AG09319 (cell line): ENCODE data around the gene USP28.
A peak's percentile ranks its signal among the peaks of the same experiment; 100 is the strongest.

ENCODE experiments used
- DNase-seq: peaks from one replicate; pipeline ENCODE4 v3.0.0-alpha.2; 2010; ENCODE audit warnings: low read depth; ENCODE audit errors: extremely low read depth
- CTCF ChIP-seq: IDR thresholded peaks from 2 replicates; pipeline ENCODE4 v1.5.1; 2011; ENCODE audit warnings: low read depth, mild to moderate bottlenecking, inconsistent platforms, low read length, moderate library complexity

USP28 gene

GRCh38 chr11:113817162-113817561, 58.2 kb downstream of the USP28 start:
- TF ChIP-seq CTCF: no peak
- no peak for DNase-seq

- DNase-seq: no peak
- TF ChIP-seq CTCF: no peak
Observed at GRCh38 chr11:113814181-113814580, 61.2 kb downstream of the USP28 start.

- DNase-seq: no peak
- no peak for TF ChIP-seq CTCF
Observed at GRCh38 chr11:113808931-113809330, 66.4 kb downstream of the USP28 start.

GRCh38 chr11:113806406-113806805, 69.0 kb downstream of the USP28 start:
- DNase-seq: no peak
- TF ChIP-seq CTCF: peak; percentile 38

- no peak for DNase-seq
- no peak for TF ChIP-seq CTCF
Observed at GRCh38 chr11:113805640-113806039, 69.7 kb downstream of the USP28 start.

- no peak for TF ChIP-seq CTCF
Observed at GRCh38 chr11:113802621-113803020, 72.8 kb downstream of the USP28 start.

GRCh38 chr11:113796663-113797259, 78.6 kb downstream of the USP28 start:
- peak; percentile 63 for TF ChIP-seq CTCF
- no peak for DNase-seq

More at GRCh38 chr11:113802621-113803020, 72.8 kb downstream of the USP28 start:
- no peak for DNase-seq
